Psoas muscle (tissue), 8 donors: ENCODE measurements around the gene YES1. TPM values are rescaled to one million over a fixed set of nuclear protein-coding genes. Genes with fewer than 3 reads are reported as not detected.
A peak's percentile ranks its signal among the peaks of the same experiment; 100 is the strongest.

ENCODE experiments used
- ATAC-seq, 4 donors: fragments of 200-7000 bp; cut with Tn5 transposase; one replicate each; pipeline ENCODE4 v1.9.1; 2020; ENCODE audit warnings: moderate library complexity in 3 of 4, mild to moderate bottlenecking in 2 of 4
- DNase-seq, 2 donors: peaks; one replicate each; pipeline ENCODE4 v3.0.0-alpha.2; 2020
- H3K27ac ChIP-seq: fragments of 200-600 bp; one replicate; pipeline ENCODE4 v1.8.0; 2022
- H3K27me3 ChIP-seq, 3 donors: fragments of 200-600 bp in 1 of 3; one replicate each; pipeline versions ENCODE4 v1.6.1 to v1.8.0; 2013 to 2022; ENCODE audit warnings: low read length in 2 of 3, mild to moderate bottlenecking in 2 of 3, moderate library complexity in 1 of 3; ENCODE audit not compliant: insufficient read depth in 3 of 3
- H3K36me3 ChIP-seq, 2 donors: fragments of 200-600 bp in 1 of 2; one replicate each; pipeline versions ENCODE4 v1.6.1 to v1.8.0; 2013 to 2022; ENCODE audit warnings: low read depth in 1 of 2, mild to moderate bottlenecking in 1 of 2, moderate library complexity in 1 of 2; ENCODE audit not compliant: insufficient read depth in 1 of 2
- H3K4me1 ChIP-seq: fragments of 200-600 bp; one replicate; pipeline ENCODE4 v1.8.0; 2022
- H3K4me3 ChIP-seq: fragments of 200-600 bp; one replicate; pipeline ENCODE4 v1.8.0; 2022; ENCODE audit warnings: mild to moderate bottlenecking
- H3K9me3 ChIP-seq: fragments of 200-600 bp; one replicate; pipeline ENCODE4 v1.8.0; 2022
- CTCF ChIP-seq: fragments of 200-600 bp; IDR thresholded peaks from one replicate; pipeline ENCODE4 v1.8.0; 2022; ENCODE audit warnings: antibody characterized with exemption
- WGBS, 3 donors: extraction: QIAGEN DNeasy Blood & Tissue Kit; methylation state at CpG; one replicate each; pipeline versions ENCODE4 v1.1.6 to v1.1.7; 2013; 5-methylcytosine and 5-hydroxymethylcytosine counted together
- intact Hi-C, 2 donors: fragments of 100-400 bp; cut with DNase I; formaldehyde crosslinking; loops; one replicate each; pipeline versions ENCODE4 v1.11.0 to v1.14.2; 2022
- polyA plus RNA-seq, 3 donors: library from polyadenylated mRNA; stranded (reverse); fragments of 200-250 nt; gene quantifications; one replicate each; pipeline ENCODE4 v1.2.3, GENCODE V29; 2013
- total RNA-seq, 4 donors: library from RNA; stranded (reverse); fragmentation: NEBNext Ultra II Directional in 2 of 4; extraction: Animal tissue kit (Norgen Biotek cat#: 25700) in 2 of 4; gene quantifications; one replicate each; pipeline versions ENCODE4 v1.2.1 to v1.2.4, GENCODE V29; 2021 to 2023
- donor health status: healthy with polysubstance abuse.
- donor health status: DM: no; HTN: no; CAD: no; lungs with moderate emphysema.
- donor health status: Bipolar disorder and iron deficiency.
- donor health status: healthy.
- donor health status: DM: yes; HTN: yes; CAD: no.
- donor health status: DM: no; HTN: no; CAD: no.
- donor health status: DM: no; HTN: no; CAD: no.
- donor health status: DM: yes; HTN: yes; CAD: no.

The YES1 gene
- total and polyA plus RNA-seq, 7 donors, result 8.7 to 29.5 (median 14.6) TPM

- WGBS, 3 donors, result 85 to 92% (median 90%) methylated on average over 8 of the region's 8 CpGs
- no peak for DNase-seq
- intact Hi-C loops, result no loop called here
These were observed 105.6 kb downstream of the YES1 start for GRCh38 chr18:706405-706804.

GRCh38 chr18:703213-703967 lies 108.7 kb downstream of the YES1 start:
- TF ChIP-seq CTCF, result no peak
- intact Hi-C loops, result no loop called here
- ATAC-seq (peak in 1 of 4 donors; percentile 8), DNase-seq (no peak)
- 78 to 84% (median 80%) methylated on average over 8 of the region's 8 CpGs for WGBS, 3 donors
- H3K27me3 ChIP-seq, result no peaks in the 10 kb centered on the region
- no peaks in the 10 kb centered on the region for H3K9me3 ChIP-seq
- no peaks in the 10 kb centered on the region for H3K4me1 ChIP-seq
- H3K4me3 ChIP-seq, result no peak overlapping the region
- H3K27ac ChIP-seq, result no peak overlapping the region
- H3K36me3 ChIP-seq, result peaks cover 0 to 27% of the 10 kb centered on the region in 2 donors

More at GRCh38 chr18:706405-706804, 105.6 kb downstream of the YES1 start:
- H3K4me1 ChIP-seq, result no peaks in the 10 kb centered on the region
- TF ChIP-seq CTCF, result no peak
- H3K9me3 ChIP-seq, result no peaks in the 10 kb centered on the region
- H3K36me3 ChIP-seq, result peaks cover 0 to 32% of the 10 kb centered on the region in 2 donors
- no peak overlapping the region for H3K27ac ChIP-seq
- ATAC-seq, result no peak
- H3K27me3 ChIP-seq, result no peaks in the 10 kb centered on the region
- H3K4me3 ChIP-seq, result no peak overlapping the region

DNA sequence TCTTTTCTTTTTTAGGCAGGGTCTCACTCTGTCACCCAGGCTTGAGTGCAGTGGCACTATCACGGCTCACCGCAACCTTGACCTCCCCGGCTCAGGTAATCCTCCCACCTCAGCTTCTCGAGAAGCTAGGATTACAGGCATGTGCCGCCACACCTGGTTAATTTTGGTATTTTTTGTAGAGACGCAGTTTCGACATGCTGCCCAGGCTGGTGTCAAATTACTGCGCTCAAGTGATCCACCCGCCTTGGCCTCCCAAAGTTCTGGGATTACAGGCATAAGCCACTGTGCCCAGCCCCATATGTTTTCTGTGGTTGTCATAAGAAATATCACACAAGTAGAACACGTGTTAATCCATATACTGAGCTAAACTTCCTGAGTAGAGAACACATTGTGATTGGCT lies 114.2 kb downstream of the YES1 start:
- intact Hi-C loops, result no loop called here
- TF ChIP-seq CTCF, result no peak
- 46 to 80% (median 58%) methylated on average over 10 of the region's 10 CpGs for WGBS, 3 donors
- DNase-seq (no peak), ATAC-seq (peak in 1 of 4 donors; percentile 62)
- H3K4me3 ChIP-seq, result no peak overlapping the region
- no peak overlapping the region for H3K27ac ChIP-seq
- H3K36me3 ChIP-seq, result peaks cover 0 to 28% of the 10 kb centered on the region in 2 donors
- no peaks in the 10 kb centered on the region for H3K9me3 ChIP-seq
- H3K4me1 ChIP-seq, result peaks cover 4% of the 10 kb centered on the region
- H3K27me3 ChIP-seq, result no peaks in the 10 kb centered on the region

DNA sequence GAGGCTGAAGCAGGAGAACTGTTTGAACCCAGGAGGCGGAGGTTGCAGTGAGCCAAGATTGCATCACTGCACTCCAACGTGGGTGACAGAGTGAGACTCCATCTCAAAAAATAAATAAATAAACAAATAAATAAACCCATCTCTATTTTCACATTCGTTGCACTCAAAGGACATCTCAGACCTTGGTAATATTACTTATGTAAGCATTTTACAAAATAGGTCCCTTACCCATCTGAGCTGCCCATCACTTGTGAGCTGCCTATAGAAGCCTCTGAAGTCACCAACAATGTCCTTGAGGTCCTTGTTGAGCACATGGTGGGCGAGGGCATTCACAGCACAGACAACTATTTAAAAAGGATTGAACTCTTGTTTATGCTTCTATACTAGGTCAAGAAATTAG lies 115.0 kb downstream of the YES1 start:
- H3K4me3 ChIP-seq, result no peak overlapping the region
- intact Hi-C loops, result no loop called here
- ATAC-seq (no peak), DNase-seq (no peak)
- H3K36me3 ChIP-seq, result peaks cover 0 to 35% of the 10 kb centered on the region in 2 donors
- H3K27me3 ChIP-seq, result no peaks in the 10 kb centered on the region
- 95 to 99% (median 96%) methylated on average over 4 of the region's 4 CpGs for WGBS, 3 donors
- H3K27ac ChIP-seq, result no peak overlapping the region
- peaks cover 4% of the 10 kb centered on the region for H3K4me1 ChIP-seq
- no peak for TF ChIP-seq CTCF
- no peaks in the 10 kb centered on the region for H3K9me3 ChIP-seq
